SK-N-MC (cell line): ENCODE data around the gene FRMD3.

Source experiments
- EZH2 ChIP-seq: fragments of 200-600 bp; sonication (generic); IDR thresholded peaks from one replicate; pipeline ENCODE4 v1.6.1; 2017; ENCODE audit warnings: antibody characterized with exemption
- FOXP2 ChIP-seq: optimal IDR thresholded peaks from 2 replicates; pipeline ENCODE3; 2011; ENCODE audit warnings: mild to moderate bottlenecking, moderate library complexity; ENCODE audit not compliant: insufficient read depth; ENCODE audit errors: extremely low read length, control extremely low read depth
- POLR2AphosphoS5 ChIP-seq: IDR thresholded peaks from 2 replicates; pipeline ENCODE4 v1.6.1; 2012; ENCODE audit warnings: mild to moderate bottlenecking, low read depth, low read length, borderline replicate concordance

GRCh38 chr9:83413367-83413766, 124.8 kb downstream of the FRMD3 start:
- TF ChIP-seq POLR2AphosphoS5 (no peak), EZH2 (no peak), FOXP2 (no peak)
